Measurements from ENCODE around the gene CYB561. TPM values are rescaled to one million over a fixed set of nuclear protein-coding genes. Genes with fewer than 3 reads are reported as not detected.

Gene CYB561
- total RNA-seq, 1 donor = 32.2 TPM

DNA sequence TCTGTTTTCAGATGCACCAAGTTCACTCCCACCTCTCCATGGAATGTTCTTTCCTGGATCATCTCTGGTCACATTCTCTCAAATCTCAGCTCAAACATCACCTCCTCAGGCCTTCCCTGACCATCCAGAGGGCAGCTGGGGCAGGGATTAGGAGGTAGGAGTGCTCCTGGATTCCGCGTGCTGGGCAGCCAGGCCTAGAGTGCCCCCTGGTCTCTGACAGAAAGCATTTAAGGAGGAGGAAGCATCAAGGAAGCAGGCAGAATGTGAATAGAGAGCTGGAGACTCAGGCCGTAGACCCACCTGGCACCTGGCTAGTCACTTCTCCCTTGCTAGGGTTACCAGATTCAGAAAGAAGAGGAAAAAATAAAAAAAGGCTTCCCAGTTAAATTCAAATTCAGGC lies 2.5 kb upstream of the CYB561 start:
- no peak overlapping the region for H2AFZ ChIP-seq (ENCODE audit: low read length)
- H3K4me1 ChIP-seq (ENCODE audit: insufficient read depth, low read length) = peaks cover 27% of the 10 kb centered on the region
- no peak overlapping the region for H3K27ac ChIP-seq (ENCODE audit: low read depth, low read length)
- DNase-seq (ENCODE audit: insufficient read length, low spot score, missing footprints) = peak; percentile 8
- no peaks in the 10 kb centered on the region for H3K79me2 ChIP-seq (ENCODE audit: insufficient read depth, low read length)
- no peaks in the 10 kb centered on the region for H3K9me3 ChIP-seq (ENCODE audit: low read depth, low read length)
- H4K20me1 ChIP-seq (ENCODE audit: insufficient read depth, low read length) = no peaks in the 10 kb centered on the region
- TF ChIP-seq, protein P1, sequence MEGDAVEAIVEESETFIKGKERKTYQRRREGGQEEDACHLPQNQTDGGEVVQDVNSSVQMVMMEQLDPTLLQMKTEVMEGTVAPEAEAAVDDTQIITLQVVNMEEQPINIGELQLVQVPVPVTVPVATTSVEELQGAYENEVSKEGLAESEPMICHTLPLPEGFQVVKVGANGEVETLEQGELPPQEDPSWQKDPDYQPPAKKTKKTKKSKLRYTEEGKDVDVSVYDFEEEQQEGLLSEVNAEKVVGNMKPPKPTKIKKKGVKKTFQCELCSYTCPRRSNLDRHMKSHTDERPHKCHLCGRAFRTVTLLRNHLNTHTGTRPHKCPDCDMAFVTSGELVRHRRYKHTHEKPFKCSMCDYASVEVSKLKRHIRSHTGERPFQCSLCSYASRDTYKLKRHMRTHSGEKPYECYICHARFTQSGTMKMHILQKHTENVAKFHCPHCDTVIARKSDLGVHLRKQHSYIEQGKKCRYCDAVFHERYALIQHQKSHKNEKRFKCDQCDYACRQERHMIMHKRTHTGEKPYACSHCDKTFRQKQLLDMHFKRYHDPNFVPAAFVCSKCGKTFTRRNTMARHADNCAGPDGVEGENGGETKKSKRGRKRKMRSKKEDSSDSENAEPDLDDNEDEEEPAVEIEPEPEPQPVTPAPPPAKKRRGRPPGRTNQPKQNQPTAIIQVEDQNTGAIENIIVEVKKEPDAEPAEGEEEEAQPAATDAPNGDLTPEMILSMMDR (IDR thresholded peaks at IDR 0.05; ENCODE audit: extremely low read depth, low read depth, low read length) = no peak
- H3K4me2 ChIP-seq (ENCODE audit: insufficient read depth, low read length) = no peak overlapping the region
- H3K36me3 ChIP-seq (ENCODE audit: insufficient read depth, low read length) = no peaks in the 10 kb centered on the region
- H3K4me3 ChIP-seq (ENCODE audit: insufficient read depth, low read length) = no peak overlapping the region
- no peaks in the 10 kb centered on the region for H3K27me3 ChIP-seq (ENCODE audit: insufficient read depth, low read length)

DNA sequence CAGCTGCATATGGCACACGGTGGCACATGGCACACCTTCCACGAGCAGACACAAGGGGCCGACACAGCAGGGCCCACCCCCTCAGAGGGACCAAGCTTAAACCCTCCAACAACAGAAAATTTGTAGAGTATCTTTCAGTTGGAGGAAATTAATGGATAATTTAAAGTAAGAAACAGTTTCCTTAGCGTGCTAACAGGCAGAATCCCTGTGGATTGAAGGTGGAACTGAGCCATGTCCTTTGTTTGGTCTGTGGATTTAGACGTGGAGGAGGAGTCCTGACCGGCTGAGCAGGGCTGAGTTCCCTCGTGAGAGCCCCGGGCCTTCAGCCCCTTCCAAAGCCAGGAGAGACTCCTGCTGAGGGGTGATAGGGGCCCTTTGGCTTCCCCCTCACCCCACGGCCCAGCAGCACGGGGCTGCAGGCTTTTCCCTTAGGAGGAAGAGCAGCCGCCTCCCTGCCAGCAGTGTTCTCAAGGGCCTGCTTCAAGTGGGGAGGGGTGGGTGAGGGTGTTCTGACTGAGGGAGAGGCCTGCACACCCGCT lies 1.4 kb upstream of the CYB561 start:
- TF ChIP-seq, protein P1 (IDR thresholded peaks at IDR 0.05; ENCODE audit: extremely low read depth, low read depth, low read length) = no peak
- H3K79me2 ChIP-seq (ENCODE audit: insufficient read depth, low read length) = no peaks in the 10 kb centered on the region
- H3K36me3 ChIP-seq (ENCODE audit: insufficient read depth, low read length) = no peaks in the 10 kb centered on the region
- peak; percentile 88 for DNase-seq (ENCODE audit: insufficient read length, low spot score, missing footprints)
- no peaks in the 10 kb centered on the region for H3K9me3 ChIP-seq (ENCODE audit: low read depth, low read length)
- peak overlapping the region; percentile 78 for H3K4me3 ChIP-seq (ENCODE audit: insufficient read depth, low read length)
- no peaks in the 10 kb centered on the region for H4K20me1 ChIP-seq (ENCODE audit: insufficient read depth, low read length)
- H3K27ac ChIP-seq (ENCODE audit: low read depth, low read length) = peak overlapping the region; percentile 74
- peak overlapping the region; percentile 83 for H3K4me2 ChIP-seq (ENCODE audit: insufficient read depth, low read length)
- H3K4me1 ChIP-seq (ENCODE audit: insufficient read depth, low read length) = peaks cover 27% of the 10 kb centered on the region
- no peaks in the 10 kb centered on the region for H3K27me3 ChIP-seq (ENCODE audit: insufficient read depth, low read length)
- H2AFZ ChIP-seq (ENCODE audit: low read length) = peak overlapping the region; percentile 83

DNA sequence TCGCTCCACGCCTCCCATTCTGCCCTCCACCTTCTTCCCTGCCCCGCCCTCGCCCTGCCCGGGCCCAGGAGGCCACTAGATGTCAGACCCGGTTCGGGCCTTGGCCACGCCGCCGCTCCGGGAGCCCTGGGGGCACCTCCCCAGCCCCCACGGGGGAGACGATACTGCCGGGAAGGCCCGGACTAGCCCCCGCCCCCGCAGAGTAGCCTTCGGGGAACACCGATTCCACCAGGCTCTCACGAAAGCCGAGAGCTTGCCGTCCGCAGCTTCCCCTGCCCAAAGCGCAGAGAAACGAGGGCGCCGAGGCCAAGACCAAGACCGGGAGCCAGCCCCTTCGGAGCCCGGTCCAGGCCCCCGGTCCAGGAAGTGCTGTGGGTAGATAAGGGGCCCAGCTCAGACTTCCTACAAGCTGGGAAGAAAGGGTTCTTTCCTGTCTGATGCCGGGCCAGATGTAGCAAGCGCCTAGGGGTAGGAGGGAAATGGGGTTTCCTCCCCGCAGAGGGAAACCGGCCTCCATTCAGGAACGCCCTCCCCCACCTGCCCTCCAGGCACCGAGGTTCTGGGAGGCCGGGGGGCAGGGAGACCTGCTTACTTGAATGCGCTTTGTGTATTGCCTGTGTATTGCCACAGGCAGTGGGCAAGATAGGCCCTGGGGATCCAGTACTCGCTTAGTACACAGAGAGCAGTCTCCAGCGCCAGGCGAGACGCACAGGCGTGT lies 806 bp upstream of the CYB561 start:
- peak overlapping the region; percentile 74 for H3K27ac ChIP-seq (ENCODE audit: low read depth, low read length)
- DNase-seq (ENCODE audit: insufficient read length, low spot score, missing footprints) = peak; percentile 97

DNA sequence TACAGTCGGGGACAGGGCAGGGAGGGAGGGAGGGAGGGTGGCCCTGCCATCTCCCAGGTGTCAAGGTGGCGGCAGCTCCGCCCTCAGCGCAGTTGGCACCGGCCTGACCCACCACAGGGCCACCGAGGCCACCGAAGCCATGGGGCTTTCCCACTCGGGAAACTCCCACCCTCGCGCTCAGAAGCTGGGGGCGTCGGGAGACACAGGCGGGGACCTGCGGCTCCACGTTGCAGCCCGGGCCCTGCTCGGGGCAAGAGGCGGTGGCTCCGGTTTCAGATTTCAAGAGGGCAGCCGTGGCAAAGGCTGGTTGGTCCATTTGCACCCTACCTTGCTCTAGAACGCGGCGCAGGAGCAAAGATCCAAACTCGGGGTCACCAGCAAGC lies 544 bp downstream of the CYB561 start:
- TF ChIP-seq, protein P1 (IDR thresholded peaks at IDR 0.05; ENCODE audit: extremely low read depth, low read depth, low read length) = no peak
- Histone ChIP-seq H2AFZ (ENCODE audit: low read length) (peak overlapping the region; percentile 84), H3K36me3 (ENCODE audit: insufficient read depth, low read length) (no peaks in the 10 kb centered on the region), H3K4me2 (ENCODE audit: insufficient read depth, low read length) (peak overlapping the region; percentile 83), H3K4me3 (ENCODE audit: insufficient read depth, low read length) (peak overlapping the region; percentile 78), H3K79me2 (ENCODE audit: insufficient read depth, low read length) (no peaks in the 10 kb centered on the region), H3K4me1 (ENCODE audit: insufficient read depth, low read length) (peaks cover 25% of the 10 kb centered on the region), H3K9me3 (ENCODE audit: low read depth, low read length) (no peaks in the 10 kb centered on the region), H3K27ac (ENCODE audit: low read depth, low read length) (peak overlapping the region; percentile 5), H3K27me3 (ENCODE audit: insufficient read depth, low read length) (no peaks in the 10 kb centered on the region), H4K20me1 (ENCODE audit: insufficient read depth, low read length) (no peaks in the 10 kb centered on the region)
- DNase-seq (ENCODE audit: insufficient read length, low spot score, missing footprints) = peak; percentile 92

More for the DNA sequence above, 806 bp upstream of the CYB561 start:
- no peaks in the 10 kb centered on the region for H3K79me2 ChIP-seq (ENCODE audit: insufficient read depth, low read length)
- H3K4me1 ChIP-seq (ENCODE audit: insufficient read depth, low read length) = peaks cover 27% of the 10 kb centered on the region
- H3K4me3 ChIP-seq (ENCODE audit: insufficient read depth, low read length) = peak overlapping the region; percentile 78
- H3K4me2 ChIP-seq (ENCODE audit: insufficient read depth, low read length) = peak overlapping the region; percentile 83
- TF ChIP-seq, protein P1 (IDR thresholded peaks at IDR 0.05; ENCODE audit: extremely low read depth, low read depth, low read length) = peak; percentile 16
- peak overlapping the region; percentile 83 for H2AFZ ChIP-seq (ENCODE audit: low read length)
- H3K27me3 ChIP-seq (ENCODE audit: insufficient read depth, low read length) = no peaks in the 10 kb centered on the region
- no peaks in the 10 kb centered on the region for H3K36me3 ChIP-seq (ENCODE audit: insufficient read depth, low read length)
- no peaks in the 10 kb centered on the region for H3K9me3 ChIP-seq (ENCODE audit: low read depth, low read length)
- H4K20me1 ChIP-seq (ENCODE audit: insufficient read depth, low read length) = no peaks in the 10 kb centered on the region
